Regular cardiac myocyte (primary cell): Measurements from ENCODE around the gene IFNGR2. TPM values are rescaled to one million over a fixed set of nuclear protein-coding genes. Genes with fewer than 3 reads are reported as not detected.

Source experiments
- total RNA-seq: library from RNA; depleted of rRNA; stranded (reverse); fragments of >200 nt; gene quantifications from 2 replicates; pipeline ENCODE4 v1.2.3, GENCODE V29; 2014

IFNGR2 gene, protein sequence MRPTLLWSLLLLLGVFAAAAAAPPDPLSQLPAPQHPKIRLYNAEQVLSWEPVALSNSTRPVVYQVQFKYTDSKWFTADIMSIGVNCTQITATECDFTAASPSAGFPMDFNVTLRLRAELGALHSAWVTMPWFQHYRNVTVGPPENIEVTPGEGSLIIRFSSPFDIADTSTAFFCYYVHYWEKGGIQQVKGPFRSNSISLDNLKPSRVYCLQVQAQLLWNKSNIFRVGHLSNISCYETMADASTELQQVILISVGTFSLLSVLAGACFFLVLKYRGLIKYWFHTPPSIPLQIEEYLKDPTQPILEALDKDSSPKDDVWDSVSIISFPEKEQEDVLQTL
- total RNA-seq = 51.2 and 64.8 TPM in 2 replicates

DNA sequence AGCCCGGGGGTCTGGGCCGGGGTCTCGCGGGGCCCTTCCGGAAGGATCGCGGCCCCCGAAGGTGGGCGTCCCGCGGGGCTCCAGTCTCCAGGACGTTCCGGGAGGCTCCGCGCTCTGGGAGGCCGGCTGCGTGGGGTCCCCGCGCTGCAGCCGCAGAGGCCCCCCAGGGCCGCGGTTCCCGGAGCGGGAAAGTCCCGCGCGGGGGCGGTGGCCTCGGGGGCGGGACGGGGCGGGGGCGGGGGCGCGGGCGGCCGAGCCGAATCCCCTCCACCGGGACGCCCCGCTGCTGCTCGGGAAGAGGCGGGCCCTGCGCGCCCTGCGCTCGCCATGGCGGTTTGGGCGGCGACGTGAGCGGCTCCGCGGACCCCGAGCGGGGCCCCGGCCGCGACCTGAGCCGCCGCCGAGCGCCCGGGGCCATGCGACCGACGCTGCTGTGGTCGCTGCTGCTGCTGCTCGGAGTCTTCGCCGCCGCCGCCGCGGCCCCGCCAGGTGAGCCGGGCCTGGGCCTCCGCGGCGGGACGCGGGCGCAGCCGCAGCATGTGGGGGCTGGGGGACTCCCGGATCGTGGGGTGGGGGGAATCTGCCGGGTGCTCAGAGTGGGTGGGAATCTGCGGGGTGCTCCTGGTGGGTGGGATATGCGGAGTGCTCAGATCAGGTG, at the start of gene IFNGR2:
Gene IFNGR2 (plus strand): TSS at position 286 of the 658 bp plus-strand sequence. CDS start 131 bp downstream, at position 417.

DNA sequence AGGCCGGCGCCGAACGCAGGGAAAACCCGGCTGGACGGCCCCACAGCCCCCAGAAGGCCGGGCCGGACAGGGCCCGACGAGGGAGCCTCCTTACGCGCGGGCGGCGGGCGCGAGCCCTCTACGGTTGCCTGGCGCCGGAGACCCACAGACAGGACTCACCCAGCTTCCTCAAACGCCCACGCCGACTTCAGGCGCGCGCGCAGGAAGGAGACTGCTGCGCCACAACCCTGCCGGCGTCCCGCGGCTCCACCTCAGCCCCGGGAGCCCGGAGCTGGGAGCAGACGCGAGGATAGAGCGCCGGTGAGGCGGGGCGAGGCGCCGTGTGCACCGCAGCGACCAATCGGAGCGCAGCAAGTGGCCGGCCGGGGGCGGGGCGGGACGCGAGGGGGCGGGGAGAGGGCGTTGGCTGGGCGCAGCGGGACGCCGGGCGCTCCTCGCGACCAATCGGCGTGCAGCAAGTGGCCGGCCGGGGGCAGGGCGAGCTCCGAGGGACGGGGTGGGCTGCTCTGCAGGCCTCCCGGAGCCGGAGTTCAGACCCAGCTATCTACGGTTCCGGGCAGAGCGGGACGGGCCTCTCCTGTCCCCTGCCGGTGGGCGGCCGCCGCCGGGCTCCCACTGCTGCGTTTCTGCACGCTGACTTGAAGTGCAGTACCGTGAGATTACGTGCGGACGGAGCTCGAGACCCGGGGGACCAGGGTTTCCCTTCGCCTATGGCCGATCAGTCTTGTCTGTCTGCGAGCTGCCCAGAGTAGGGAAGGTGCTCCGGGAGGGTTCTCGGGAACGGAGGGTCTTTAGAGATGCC, 76.7 kb downstream of the IFNGR2 start, which contains the start of gene TMEM50B:
Gene TMEM50B (minus strand): TSS at position 296 of the 802 bp plus-strand sequence. CDS start 11,089 bp downstream, outside the sequence.

Other genes starting within 250 kb of the IFNGR2 start
- gene IFNAR2, start 173.5 kb upstream of the IFNGR2 start, total RNA-seq = 5.8 and 7.9 TPM in 2 replicates
- gene IL10RB, start 137.0 kb upstream of the IFNGR2 start, total RNA-seq = 43.5 and 61.2 TPM in 2 replicates
- 22.4 and 25.1 TPM in 2 replicates for gene IFNAR1, start 78.4 kb upstream of the IFNGR2 start, total RNA-seq
- 33.0 and 56.7 TPM in 2 replicates for gene TMEM50B, start 76.6 kb downstream of the IFNGR2 start, total RNA-seq
- 1.7 and 2.0 TPM in 2 replicates for gene DNAJC28, start 88.3 kb downstream of the IFNGR2 start, total RNA-seq
- 53.0 and 132 TPM in 2 replicates for gene GART, start 138.7 kb downstream of the IFNGR2 start, total RNA-seq
- gene SON, start 139.6 kb downstream of the IFNGR2 start, total RNA-seq = 108 and 118 TPM in 2 replicates
- 15.2 and 24.2 TPM in 2 replicates for gene DONSON, start 185.3 kb downstream of the IFNGR2 start, total RNA-seq
- gene CRYZL1, start 238.3 kb downstream of the IFNGR2 start, total RNA-seq = 23.6 and 28.8 TPM in 2 replicates
- gene ITSN1, start 239.1 kb downstream of the IFNGR2 start, total RNA-seq = 59.4 and 64.8 TPM in 2 replicates